CD4-positive, alpha-beta memory T cell (primary cell): ENCODE data around the gene RAB3D. TPM values are rescaled to one million over a fixed set of nuclear protein-coding genes. Genes with fewer than 3 reads are reported as not detected.
"Not testable (repeated sequence)": the region's sequence is repeated elsewhere in the genome, so short reads cannot be mapped to it uniquely, and the experiment has no call there.

ENCODE experiments used
- CTCF ChIA-PET: fragments of 350-600 bp; sonication (Branson Sonifier 250); formaldehyde crosslinking; loops from one replicate; lab custom pipeline; 2021; ENCODE audit warnings: inconsistent platforms; ENCODE audit not compliant: partially characterized antibody; lab: Charles Lee
- POLR2A ChIA-PET: fragments of 350-600 bp; sonication (Branson Sonifier 250); formaldehyde crosslinking; loops from one replicate; lab custom pipeline; 2021; ENCODE audit not compliant: partially characterized antibody; lab: Charles Lee
- DNase-seq, 5 donors: peaks; one replicate each; pipeline versions ENCODE4 v3.0.0 to v3.0.0-alpha.2; 2020 to 2022; ENCODE audit warnings: mixed read lengths in 1 of 5
- H3K27ac ChIP-seq: one replicate; pipeline ENCODE4 v1.7.0; 2013; ENCODE audit warnings: low read depth, low read length
- H3K27me3 ChIP-seq: 2 replicates; pipeline ENCODE4 v1.7.0; 2013; ENCODE audit warnings: mild to moderate bottlenecking, low read length, moderate library complexity; ENCODE audit not compliant: insufficient read depth
- H3K36me3 ChIP-seq: 2 replicates; pipeline ENCODE4 v1.7.0; 2013; ENCODE audit warnings: mild to moderate bottlenecking, low read length, moderate library complexity; ENCODE audit not compliant: insufficient read depth
- H3K4me1 ChIP-seq: 2 replicates; pipeline ENCODE4 v1.7.0; 2013; ENCODE audit warnings: mild to moderate bottlenecking, low read length, moderate library complexity; ENCODE audit not compliant: insufficient read depth
- H3K4me3 ChIP-seq, 2 donors: one replicate each; pipeline ENCODE4 v1.7.0; 2013; ENCODE audit warnings: low read length in 2 of 2, mild to moderate bottlenecking in 1 of 2
- H3K9me3 ChIP-seq, 2 donors: one replicate each; pipeline ENCODE4 v1.7.0; 2013; ENCODE audit warnings: low read length in 2 of 2, control low read depth in 1 of 2; ENCODE audit not compliant: control insufficient read depth in 1 of 2
- H3K27ac Mint-ChIP-seq, 7 donors: one replicate each; pipeline ENCODE4 v1.8.0; 2020 to 2021; ENCODE audit warnings: mixed read lengths in 7 of 7, mild to moderate bottlenecking in 6 of 7, inconsistent platforms in 3 of 7, moderate library complexity in 3 of 7
- H3K27me3 Mint-ChIP-seq, 2 donors: one replicate each; pipeline ENCODE4 v1.8.0; 2020 to 2021; ENCODE audit warnings: mixed read lengths in 2 of 2
- H3K36me3 Mint-ChIP-seq, 2 donors: one replicate each; pipeline ENCODE4 v1.8.0; 2020 to 2021; ENCODE audit warnings: mixed read lengths in 2 of 2, inconsistent platforms in 1 of 2, mild to moderate bottlenecking in 1 of 2
- H3K4me1 Mint-ChIP-seq, 4 donors: one replicate each; pipeline ENCODE4 v1.8.0; 2020 to 2021; ENCODE audit warnings: mixed read lengths in 4 of 4, mild to moderate bottlenecking in 1 of 4
- H3K4me3 Mint-ChIP-seq, 8 donors: one replicate each; pipeline ENCODE4 v1.8.0; 2020 to 2021; ENCODE audit warnings: mixed read lengths in 8 of 8, mild to moderate bottlenecking in 7 of 8, moderate library complexity in 6 of 8, inconsistent platforms in 3 of 8
- H3K9me3 Mint-ChIP-seq, 8 donors: one replicate each; pipeline ENCODE4 v1.8.0; 2020 to 2021; ENCODE audit warnings: mixed read lengths in 8 of 8, mild to moderate bottlenecking in 5 of 8, inconsistent platforms in 3 of 8, moderate library complexity in 1 of 8
- intact Hi-C: fragments of 100-400 bp; cut with micrococcal nuclease; formaldehyde crosslinking; loops from one replicate; pipeline ENCODE4 v1.15.1; 2023
- polyA plus RNA-seq, 2 donors: library from polyadenylated mRNA; unstranded; fragments of 300-500 nt; fragmentation: Illumina TruSeq; gene quantifications; one replicate each; pipeline ENCODE4 v1.2.3, GENCODE V29; 2021
- total RNA-seq, 2 experiments: library from RNA; stranded (reverse); gene quantifications; one replicate each; pipeline ENCODE4 v1.2.3, GENCODE V29; 2021

RAB3D gene
- total and polyA plus RNA-seq, 4 experiments from 2014 or later, result 1.9 to 8.6 (median 4.3) TPM

DNA sequence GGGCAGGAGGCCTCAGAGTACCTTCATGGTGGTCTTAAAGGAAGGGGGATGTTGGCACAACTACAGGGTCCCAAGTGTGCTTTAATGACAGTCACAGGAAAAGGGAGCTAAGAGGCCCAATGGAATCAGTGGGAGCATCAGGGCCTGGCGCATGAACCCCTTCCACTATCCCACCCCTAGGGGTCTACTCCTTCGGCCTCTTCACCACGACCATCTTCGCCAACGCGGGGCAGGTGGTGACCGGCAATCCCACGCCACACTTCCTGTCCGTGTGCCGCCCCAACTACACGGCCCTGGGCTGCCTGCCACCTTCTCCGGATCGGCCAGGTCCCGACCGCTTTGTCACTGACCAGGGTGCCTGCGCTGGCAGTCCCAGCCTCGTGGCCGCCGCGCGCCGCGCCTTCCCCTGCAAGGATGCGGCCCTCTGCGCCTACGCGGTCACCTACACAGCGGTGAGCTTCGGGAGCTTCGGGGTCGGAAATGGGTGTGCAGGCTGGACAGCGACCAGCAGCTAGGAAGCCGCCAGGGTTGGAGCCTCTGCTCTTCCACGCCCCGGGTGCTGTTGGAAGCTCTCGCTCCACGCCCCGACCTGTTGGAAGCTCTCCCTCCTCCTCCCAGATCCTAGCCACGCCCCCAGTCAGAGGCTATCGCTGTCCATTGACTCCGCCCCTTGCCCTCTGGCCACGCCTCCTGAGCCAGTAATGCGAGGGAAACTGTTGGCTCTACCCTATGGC, 21.7 kb upstream of the RAB3D start:
- POLR2A ChIA-PET, result interaction anchor here (1.0 kb wide), 2 partner anchors 14 to 19 kb away, joined by 3 read pairs; partner anchors contain the start of gene SWSAP1
- CTCF ChIA-PET, result no interaction called here
- no peak overlapping the region for H3K4me3 Mint-ChIP-seq

DNA sequence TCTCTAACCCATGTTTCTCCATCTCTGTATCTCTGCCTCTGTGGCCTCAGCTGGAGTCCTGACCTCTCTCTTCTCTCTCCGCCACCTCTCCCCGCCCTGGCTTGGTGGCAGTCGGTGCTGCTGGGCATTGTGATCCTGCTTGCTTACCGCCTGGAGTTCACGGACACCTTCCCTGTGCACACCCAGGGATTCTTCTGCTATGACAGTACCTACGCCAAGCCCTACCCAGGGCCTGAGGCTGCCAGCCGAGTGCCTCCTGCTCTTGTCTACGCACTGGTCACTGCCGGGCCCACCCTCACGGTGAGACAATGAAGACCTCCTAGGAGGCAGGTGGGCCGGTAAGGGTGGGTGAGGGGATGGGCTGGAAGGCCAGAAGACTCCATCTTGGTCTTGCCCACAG, 20.0 kb upstream of the RAB3D start:
- no peak for DNase-seq
- Histone ChIP-seq H3K9me3 (no peaks in the 10 kb centered on the region), H3K27ac (no peak overlapping the region), H3K36me3 (no peaks in the 10 kb centered on the region), H3K27me3 (no peaks in the 10 kb centered on the region), H3K4me1 (peaks cover 11% of the 10 kb centered on the region), H3K4me3 (no peak overlapping the region)
- Mint-ChIP-seq H3K27ac (no peak overlapping the region), H3K4me3 (no peak overlapping the region), H3K36me3 (peaks cover 0 to under 1% of the 10 kb centered on the region in 2 donors), H3K4me1 (peaks cover 9 to 19% (median 10%) of the 10 kb centered on the region in 4 donors), H3K27me3 (no peaks in the 10 kb centered on the region), H3K9me3 (no peaks in the 10 kb centered on the region)
- ChIA-PET POLR2A (interaction anchor here (2.0 kb wide), 1 partner anchor 15 kb away, joined by 5 read pairs; the partner anchor contains the start of gene SWSAP1), CTCF (interaction anchor here (1.1 kb wide), 1 partner anchor 21 kb away, joined by 3 read pairs; no protein-coding TSS in a partner anchor)
- intact Hi-C loops, result no loop called here

More for the DNA sequence above, 21.7 kb upstream of the RAB3D start:
- H3K36me3 ChIP-seq, result no peaks in the 10 kb centered on the region
- H3K4me3 ChIP-seq, result no peak overlapping the region
- no peaks in the 10 kb centered on the region for H3K9me3 ChIP-seq
- Mint-ChIP-seq H3K27me3 (no peaks in the 10 kb centered on the region), H3K4me1 (peaks cover 2 to 6% (median 3%) of the 10 kb centered on the region in 4 donors), H3K36me3 (peaks cover 5 to 9% of the 10 kb centered on the region in 2 donors), H3K9me3 (no peaks in the 10 kb centered on the region), H3K27ac (no peak overlapping the region)
- DNase-seq, result no peak
- no peak overlapping the region for H3K27ac ChIP-seq
- no peaks in the 10 kb centered on the region for H3K27me3 ChIP-seq
- intact Hi-C loops, result no loop called here
- peaks cover under 1% of the 10 kb centered on the region for H3K4me1 ChIP-seq

DNA sequence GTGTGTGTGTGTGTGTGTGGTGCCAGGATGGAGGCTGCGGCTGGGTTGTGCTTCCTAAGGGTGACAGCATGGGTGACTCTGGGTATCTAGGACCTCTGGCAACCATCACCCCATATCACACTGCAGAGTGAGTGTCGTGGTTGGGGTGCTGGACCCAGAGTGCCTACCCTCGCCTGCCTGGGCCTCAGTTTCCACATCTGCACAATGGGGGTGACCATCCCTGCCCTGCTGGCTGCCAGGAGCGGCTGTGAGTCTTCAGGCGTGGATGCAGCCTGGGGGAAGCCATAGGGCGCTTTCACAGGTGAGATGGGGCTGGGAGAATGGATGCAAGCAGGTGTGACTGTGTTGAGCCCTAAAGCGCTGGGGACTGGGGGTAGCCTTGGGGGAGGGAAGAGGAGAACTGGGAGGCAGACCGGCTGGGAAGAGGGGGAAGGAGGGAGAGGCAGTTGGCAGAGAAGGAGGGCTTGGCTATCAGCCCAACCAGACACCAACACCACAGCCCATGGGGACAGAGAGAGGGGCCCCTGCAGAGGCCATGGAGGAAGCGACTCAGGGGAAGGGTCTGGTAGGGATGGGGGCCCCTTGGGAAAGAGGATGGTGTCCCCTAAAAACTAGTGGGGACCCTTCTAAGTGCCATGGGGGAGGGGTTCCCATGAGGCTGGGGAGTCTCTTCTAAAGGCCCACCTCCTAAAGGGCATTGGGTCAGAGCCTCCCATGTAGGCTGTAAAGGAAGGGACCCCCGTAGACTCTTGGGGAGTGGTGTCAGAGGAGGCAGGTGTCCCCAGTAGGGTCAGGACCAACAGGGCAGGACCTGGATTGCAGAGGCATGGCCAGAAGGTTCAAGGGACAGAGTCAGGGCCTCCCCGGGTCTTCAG, 17.5 kb upstream of the RAB3D start:
- CTCF ChIA-PET, result no interaction called here
- no peak overlapping the region for H3K4me3 ChIP-seq
- no peaks in the 10 kb centered on the region for H3K36me3 ChIP-seq
- Mint-ChIP-seq H3K27me3 (no peaks in the 10 kb centered on the region), H3K4me1 (peaks cover 9 to 23% (median 11%) of the 10 kb centered on the region in 4 donors), H3K4me3 (peak overlapping the region in 5 of 8 donors; percentile 64 to 86 (median 85)), H3K27ac (peak overlapping the region in 2 of 7 donors; percentile 35 to 44), H3K36me3 (no peaks in the 10 kb centered on the region), H3K9me3 (no peaks in the 10 kb centered on the region)
- intact Hi-C loops, result no loop called here
- POLR2A ChIA-PET, result interaction anchor here (1.6 kb wide), 1 partner anchor 24 kb away, joined by 3 read pairs; no protein-coding TSS in a partner anchor
- H3K9me3 ChIP-seq, result no peaks in the 10 kb centered on the region
- DNase-seq, result no peak
- no peak overlapping the region for H3K27ac ChIP-seq
- no peaks in the 10 kb centered on the region for H3K27me3 ChIP-seq
- H3K4me1 ChIP-seq, result peaks cover 11% of the 10 kb centered on the region

DNA sequence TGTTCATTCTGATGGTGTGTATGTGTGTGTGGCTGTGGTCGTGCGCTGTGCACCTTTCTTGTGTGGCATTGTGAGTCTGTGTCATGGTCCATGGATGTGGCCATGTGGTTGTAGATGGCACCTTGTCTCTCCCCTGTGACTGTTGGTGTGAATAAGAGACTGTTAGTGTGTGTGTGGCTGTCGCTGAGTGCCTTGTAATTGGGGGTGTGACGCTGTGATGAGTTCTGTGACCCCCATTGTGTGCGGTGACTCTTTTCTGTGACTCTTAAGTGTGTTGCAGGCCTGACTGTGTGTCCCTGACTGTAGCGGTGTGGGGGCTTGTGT, 16.6 kb upstream of the RAB3D start:
- Mint-ChIP-seq H3K36me3 (no peaks in the 10 kb centered on the region), H3K4me3 (peak overlapping the region; percentile 64 to 86 (median 78)), H3K4me1 (peaks cover 9 to 23% (median 11%) of the 10 kb centered on the region in 4 donors), H3K9me3 (no peaks in the 10 kb centered on the region), H3K27ac (peak overlapping the region in 6 of 7 donors; percentile 11 to 91 (median 48)), H3K27me3 (no peaks in the 10 kb centered on the region)
- Histone ChIP-seq H3K4me3 (peak overlapping the region in 1 of 2 donors; percentile 41), H3K36me3 (no peaks in the 10 kb centered on the region), H3K27me3 (no peaks in the 10 kb centered on the region), H3K9me3 (no peaks in the 10 kb centered on the region), H3K27ac (no peak overlapping the region), H3K4me1 (peaks cover 11% of the 10 kb centered on the region)
- DNase-seq, result no peak
- intact Hi-C loops, result no loop called here
- ChIA-PET CTCF (no interaction called here), POLR2A (no interaction called here)

DNA sequence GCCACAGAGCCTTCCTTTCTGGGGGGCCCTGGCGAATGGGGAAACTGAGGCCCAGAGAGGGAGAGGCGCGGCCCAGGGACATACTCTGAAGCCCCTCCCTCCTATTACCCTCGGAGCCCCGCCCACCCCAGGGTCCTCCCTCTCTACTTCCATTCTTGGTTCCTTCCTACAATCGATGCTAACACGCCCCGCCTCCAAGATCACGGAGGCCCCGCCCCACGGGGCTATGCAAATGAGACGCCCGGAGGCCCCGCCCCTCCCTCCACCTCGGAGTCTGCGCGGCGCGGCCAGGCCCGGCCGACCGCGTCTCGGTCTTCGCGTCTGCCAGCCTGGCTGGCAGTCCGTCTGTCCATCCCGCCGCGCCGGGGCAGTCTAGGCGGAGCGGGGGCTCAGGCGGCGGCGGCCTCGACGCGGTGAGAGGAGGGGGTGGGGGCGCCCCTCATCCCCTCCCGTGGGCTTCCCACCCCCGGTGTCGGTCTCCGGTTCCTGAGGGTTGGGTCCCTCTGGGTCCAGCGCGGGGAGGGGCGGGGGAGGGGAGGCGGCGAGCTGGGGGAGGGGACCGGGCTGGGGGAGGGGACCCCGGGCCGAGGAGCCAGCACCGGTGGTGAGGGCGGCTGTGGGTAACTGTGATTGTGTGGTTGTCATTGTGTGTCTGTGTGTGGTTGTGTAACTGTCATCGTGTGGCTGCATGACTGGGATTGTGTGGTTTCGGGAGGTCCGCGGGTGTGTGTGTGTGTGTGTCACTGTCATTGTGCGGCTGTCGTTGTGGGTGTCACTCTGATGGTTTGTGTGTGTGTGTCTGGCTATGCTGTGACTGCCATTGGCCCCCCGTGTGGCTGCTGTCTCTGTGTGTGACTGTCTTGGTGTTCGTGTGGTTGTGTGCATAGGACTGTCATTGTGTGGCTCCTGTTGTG, 16.0 kb upstream of the RAB3D start, which contains the start of gene PLPPR2:
Gene PLPPR2 (plus strand): TSS at position 273 of the 914 bp plus-strand sequence. CDS start 2,242 bp downstream, outside the sequence.
- ChIA-PET CTCF (no interaction called here), POLR2A (interaction anchor here (0.6 kb wide), 1 partner anchor 19 kb away, joined by 3 read pairs; the partner anchor contains the start of gene SWSAP1)
- DNase-seq, result peak; percentile 79 to 91 (median 81)

DNA sequence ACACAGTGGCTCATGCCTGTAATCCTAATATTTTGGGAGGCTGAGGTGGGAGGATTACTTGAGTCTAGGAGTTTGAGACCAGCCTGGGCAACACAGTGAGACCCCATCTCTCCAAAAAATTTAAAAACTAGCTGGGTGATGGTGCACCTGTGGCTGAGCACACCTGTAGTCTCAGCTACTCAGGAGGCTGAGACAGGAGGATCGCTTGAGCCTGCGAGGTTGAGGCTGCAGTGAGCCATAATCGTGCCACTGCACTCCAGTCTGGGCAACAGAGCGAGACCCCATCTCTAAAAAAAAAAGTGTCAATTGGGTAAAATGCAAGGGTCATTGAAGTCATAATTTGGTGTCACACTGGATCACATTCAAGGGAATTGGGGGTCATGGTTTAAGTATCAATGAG, 14.6 kb upstream of the RAB3D start:
- Mint-ChIP-seq H3K4me1 (peaks cover 9 to 23% (median 11%) of the 10 kb centered on the region in 4 donors), H3K27ac (peak overlapping the region in 3 of 7 donors; percentile 35 to 85 (median 70)), H3K4me3 (peak overlapping the region in 6 of 8 donors; percentile 27 to 54 (median 49))
- H3K4me1 ChIP-seq, result peaks cover 11% of the 10 kb centered on the region
- H3K27me3 ChIP-seq, H3K27me3 Mint-ChIP-seq, H3K36me3 ChIP-seq, H3K9me3 Mint-ChIP-seq, H3K27ac ChIP-seq, H3K4me3 ChIP-seq, H3K36me3 Mint-ChIP-seq, DNase-seq, H3K9me3 ChIP-seq, intact Hi-C loops: not testable (repeated sequence)
- ChIA-PET CTCF (interaction anchor here (0.7 kb wide), 1 partner anchor 29 kb away, joined by 3 read pairs; no protein-coding TSS in a partner anchor), POLR2A (interaction anchor here (1.3 kb wide), 1 partner anchor 21 kb away, joined by 5 read pairs; the partner anchor contains the start of gene SWSAP1)

More for the DNA sequence above, 16.0 kb upstream of the RAB3D start, which contains the start of gene PLPPR2:
- peak within 1 kb of the TSS; percentile 64 to 86 (median 78) for H3K4me3 Mint-ChIP-seq
- H3K36me3 ChIP-seq, result no peaks in the 10 kb centered on the region
- H3K4me1 Mint-ChIP-seq, result peaks cover 9 to 23% (median 11%) of the 10 kb centered on the region in 4 donors
- no peaks in the 10 kb centered on the region for H3K36me3 Mint-ChIP-seq
- H3K9me3 ChIP-seq, result no peaks in the 10 kb centered on the region
- H3K27ac Mint-ChIP-seq, result peak within 1 kb of the TSS in 6 of 7 donors; percentile 11 to 91 (median 68)
- H3K9me3 Mint-ChIP-seq, result no peaks in the 10 kb centered on the region
- no peaks in the 10 kb centered on the region for H3K27me3 ChIP-seq
- peak within 1 kb of the TSS in 1 of 2 donors; percentile 41 for H3K4me3 ChIP-seq
- H3K27ac ChIP-seq, result no peak within 1 kb of the TSS
- intact Hi-C loops, result no loop called here
- H3K4me1 ChIP-seq, result peaks cover 11% of the 10 kb centered on the region
- no peaks in the 10 kb centered on the region for H3K27me3 Mint-ChIP-seq
